ENCODE data around the gene RASSF8. TPM values are rescaled to one million over a fixed set of nuclear protein-coding genes. Genes with fewer than 3 reads are reported as not detected.

Gene RASSF8
- total and polyA plus RNA-seq, 9 of the 15 experiments (the other 6 are each of a cell fraction or from before 2014, with no cell fraction given): 0.01 to 0.36 (median 0.12) TPM; not detected in 1

- no TSS peak for BruUV-seq (replicated peaks)
- ChIA-PET POLR2A (no interaction called here), CTCF (ENCODE audit: low intra/inter-chr PET ratio) (no interaction called here)
- peak; percentile 86 for ATAC-seq
- H4K20me1 ChIP-seq (replicated peaks; ENCODE audit: control insufficient read depth, insufficient read depth, low read length): no peaks in the 10 kb centered on the region; the same call in 1 of the 2 replicates
- 0 out of 2 replicates have a peak overlapping the region, but pooled peaks have one; percentile 9 for H2AFZ ChIP-seq (ENCODE audit: low read depth, low read length)
- H3K9me1 ChIP-seq (ENCODE audit: control insufficient read depth, insufficient read depth, low read length): no peaks in the 10 kb centered on the region
- H3K9me3 ChIP-seq (replicated peaks; ENCODE audit: control insufficient read depth, insufficient read depth, low read depth, low read length): no peaks in the 10 kb centered on the region
- in situ Hi-C loops (cut with MboI): no loop called here
- H3K27me3 ChIP-seq (ENCODE audit: control insufficient read depth in 2 of 2, insufficient read depth in 2 of 2, low read length in 2 of 2): peaks cover 42 to 50% of the 10 kb centered on the region in 2 experiments
- peak overlapping the region; percentile 11; the same call in 1 of the 2 replicates for H3K4me2 ChIP-seq (ENCODE audit: insufficient read depth, low read length)
- H3K4me3 ChIP-seq: peak overlapping the region; percentile 21; the same call in 1 of the 2 replicates
- no peak for FAIRE-seq
- H3K9ac ChIP-seq (ENCODE audit: insufficient read depth in 1 of 2, low read depth in 2 of 2, low read length in 2 of 2): peak overlapping the region in 1 of 2 experiments; percentile 13; a peak in 1 of 4 replicates
- 2% methylated on average over 43 of the region's 60 CpGs for whole genome bisulfite sequencing (ENCODE audit: insufficient coverage, low coverage, missing lambda C conversion rate)
- DNase-seq (ENCODE audit: extremely low read depth in 1 of 4, low spot score in 3 of 4): peak; percentile 49 to 62 (median 50)
- peaks cover 0 to 25% of the 10 kb centered on the region in 2 experiments; a peak in 4 of 5 replicates for H3K4me1 ChIP-seq (replicated peaks in 1 of 2; ENCODE audit: control insufficient read depth in 2 of 2, insufficient read depth in 2 of 2, low read length in 2 of 2)
- intact Hi-C loops (cut with micrococcal nuclease): no loop called here
- H3K36me3 ChIP-seq (ENCODE audit: control insufficient read depth, insufficient read depth, low read length): no peaks in the 10 kb centered on the region
- no peak overlapping the region for H3K27ac ChIP-seq (ENCODE audit: extremely low read depth, low read depth, low read length)
- H3K79me2 ChIP-seq (ENCODE audit: control insufficient read depth, insufficient read depth, low read length): no peaks in the 10 kb centered on the region
- TF ChIP-seq DNMT1 (IDR thresholded peaks at IDR 0.05) (no peak), PURB (CRISPR knock-in tag; IDR thresholded peaks at IDR 0.05; ENCODE audit: low read depth) (no peak), ATF1 (CRISPR knock-in tag; IDR thresholded peaks at IDR 0.05) (no peak), ATF1 (tag; IDR thresholded peaks at IDR 0.05) (no peak), TGIF2 (CRISPR knock-in tag; IDR thresholded peaks at IDR 0.05) (no peak), ZC3H11A (IDR thresholded peaks at IDR 0.05; ENCODE audit: low read depth, low read length) (no peak), SMAD3 (CRISPR knock-in tag; conservative IDR thresholded peaks at IDR 0.05) (no peak), RREB1 (CRISPR knock-in tag; IDR thresholded peaks at IDR 0.05) (no peak), TEAD2 (tag; IDR thresholded peaks at IDR 0.05) (no peak), SNIP1 (IDR thresholded peaks at IDR 0.05; ENCODE audit: low read depth) (no peak), TARDBP (IDR thresholded peaks at IDR 0.05) (no peak)
- TF ChIP-seq, protein P1, sequence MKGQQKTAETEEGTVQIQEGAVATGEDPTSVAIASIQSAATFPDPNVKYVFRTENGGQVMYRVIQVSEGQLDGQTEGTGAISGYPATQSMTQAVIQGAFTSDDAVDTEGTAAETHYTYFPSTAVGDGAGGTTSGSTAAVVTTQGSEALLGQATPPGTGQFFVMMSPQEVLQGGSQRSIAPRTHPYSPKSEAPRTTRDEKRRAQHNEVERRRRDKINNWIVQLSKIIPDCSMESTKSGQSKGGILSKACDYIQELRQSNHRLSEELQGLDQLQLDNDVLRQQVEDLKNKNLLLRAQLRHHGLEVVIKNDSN (CRISPR knock-in tag; IDR thresholded peaks at IDR 0.05): peak; percentile 58; the same call in 1 of the 2 replicates
Observed at GRCh38 chr12:26126340-26127284, 168.1 kb downstream of the RASSF8 start.
